HepG2 (cell line): Measurements from ENCODE around the gene FUCA2. TPM values are rescaled to one million over a fixed set of nuclear protein-coding genes. Genes with fewer than 3 reads are reported as not detected.

Experiments
- CCDC6 ChIP-seq: sonication (generic); formaldehyde crosslinking; IDR thresholded peaks from 2 replicates; pipeline ENCODE4 v1.8.1; 2022; ENCODE audit warnings: mild to moderate bottlenecking, missing genetic modification reagents, moderate library complexity
- EHMT2 ChIP-seq: fragments of 200-600 bp; sonication (generic); IDR thresholded peaks from 2 replicates; pipeline ENCODE4 v1.7.0; 2017; ENCODE audit warnings: antibody characterized with exemption, low read depth, low read length, borderline replicate concordance
- ELF4 ChIP-seq: sonication (generic); formaldehyde crosslinking; IDR thresholded peaks from 2 replicates; pipeline ENCODE4 v1.5.0; 2020; ENCODE audit warnings: missing genetic modification reagents, mild to moderate bottlenecking, moderate library complexity, borderline replicate concordance
- HMG20B ChIP-seq: conservative IDR thresholded peaks from 2 replicates; pipeline ENCODE4 v1.6.1; 2016; ENCODE audit warnings: missing genetic modification reagents, missing compliant biosample characterization
- HNF1B ChIP-seq: sonication (generic); formaldehyde crosslinking; IDR thresholded peaks from 2 replicates; pipeline ENCODE4 v1.5.1; 2020; ENCODE audit warnings: mild to moderate bottlenecking, moderate library complexity, missing genetic modification reagents
- KDM3A ChIP-seq: IDR thresholded peaks from 2 replicates; pipeline ENCODE4 v1.6.1; 2018; ENCODE audit warnings: low read depth, missing compliant biosample characterization
- MLLT10 ChIP-seq: sonication (generic); formaldehyde crosslinking; IDR thresholded peaks from 2 replicates; pipeline ENCODE4 v1.4.0; 2020; ENCODE audit warnings: missing genetic modification reagents
- NBN ChIP-seq: fragments of 450-650 bp; conservative IDR thresholded peaks from 2 replicates; pipeline ENCODE4 v1.6.1; 2017
- NRL ChIP-seq: sonication (generic); formaldehyde crosslinking; IDR thresholded peaks from 2 replicates; pipeline ENCODE4 v1.5.0; 2020; ENCODE audit warnings: missing genetic modification reagents, mild to moderate bottlenecking, moderate library complexity, borderline replicate concordance
- RCOR2 ChIP-seq: IDR thresholded peaks from 2 replicates; pipeline ENCODE4 v1.6.1; 2016; ENCODE audit warnings: missing biosample characterization, missing genetic modification reagents
- RNF219 ChIP-seq: sonication (generic); formaldehyde crosslinking; IDR thresholded peaks from 2 replicates; pipeline ENCODE4 v1.5.0; 2020; ENCODE audit warnings: mild to moderate bottlenecking, missing genetic modification reagents
- SNAPC5 ChIP-seq: sonication (generic); formaldehyde crosslinking; IDR thresholded peaks from 2 replicates; pipeline ENCODE4 v1.8.1; 2023; ENCODE audit warnings: mild to moderate bottlenecking, missing genetic modification reagents, borderline replicate concordance
- SP4 ChIP-seq: sonication (generic); formaldehyde crosslinking; IDR thresholded peaks from 2 replicates; pipeline ENCODE4 v1.8.1; 2023; ENCODE audit warnings: mild to moderate bottlenecking, missing genetic modification reagents
- SRF ChIP-seq: IDR thresholded peaks from 2 replicates; pipeline ENCODE4 v1.6.1; 2011; ENCODE audit warnings: mild to moderate bottlenecking, low read depth, low read length, moderate library complexity
- THRA ChIP-seq: sonication (generic); formaldehyde crosslinking; IDR thresholded peaks from 2 replicates; pipeline ENCODE4 v1.4.0; 2020; ENCODE audit warnings: missing genetic modification reagents, borderline replicate concordance
- XBP1 ChIP-seq: sonication (generic); formaldehyde crosslinking; IDR thresholded peaks from 2 replicates; pipeline ENCODE4 v1.5.0; 2020; ENCODE audit warnings: missing genetic modification reagents
- ZNF124 ChIP-seq: sonication (generic); formaldehyde crosslinking; IDR thresholded peaks from 2 replicates; pipeline ENCODE4 v1.4.0; 2020; ENCODE audit warnings: missing genetic modification reagents
- ZNF143 ChIP-seq: sonication (generic); formaldehyde crosslinking; IDR thresholded peaks from 2 replicates; pipeline ENCODE4 v1.4.0; 2020; ENCODE audit warnings: missing genetic modification reagents
- ZNF280B ChIP-seq: sonication (generic); formaldehyde crosslinking; IDR thresholded peaks from 2 replicates; pipeline ENCODE4 v1.5.0; 2020; ENCODE audit warnings: missing genetic modification reagents, mild to moderate bottlenecking, borderline replicate concordance
- ZNF30 ChIP-seq: sonication (generic); formaldehyde crosslinking; IDR thresholded peaks from 2 replicates; pipeline ENCODE4 v1.5.0; 2020; ENCODE audit warnings: mild to moderate bottlenecking, missing genetic modification reagents
- ZNF329 ChIP-seq: sonication (generic); formaldehyde crosslinking; IDR thresholded peaks from 2 replicates; pipeline ENCODE4 v1.9.0; 2021; ENCODE audit warnings: low read depth, mild to moderate bottlenecking, missing genetic modification reagents
- ZNF343 ChIP-seq: sonication (generic); formaldehyde crosslinking; IDR thresholded peaks from 2 replicates; pipeline ENCODE4 v1.4.0; 2020; ENCODE audit warnings: mild to moderate bottlenecking, missing genetic modification reagents
- ZNF766 ChIP-seq: sonication (generic); formaldehyde crosslinking; IDR thresholded peaks from 2 replicates; pipeline ENCODE4 v1.5.0; 2020; ENCODE audit warnings: missing genetic modification reagents, borderline replicate concordance
- ZNF768 ChIP-seq: sonication (generic); formaldehyde crosslinking; IDR thresholded peaks from 2 replicates; pipeline ENCODE4 v1.4.0; 2020; ENCODE audit warnings: missing genetic modification reagents
- polyA plus RNA-seq, 8 experiments: library from polyadenylated mRNA; depleted of rRNA in 3 of 8; stranded (reverse) in 7 of 8; unstranded in 1 of 8; fragments of >200 nt; fragmentation: Illumina TruSeq in 4 of 8; extraction: Trizol in 4 of 8; gene quantifications; 2 replicates each; pipeline versions ENCODE4 v1.2.1 to v1.2.3, GENCODE V29; 2011 to 2016; ENCODE audit warnings: low read depth in 4 of 8, missing spikeins in 1 of 8, mixed read lengths in 1 of 8; ENCODE audit not compliant: insufficient read depth in 1 of 8
- total RNA-seq, 5 experiments: library from RNA; depleted of rRNA; stranded (reverse); fragments of >200 nt; fragmentation: Illumina TruSeq; extraction: Trizol; gene quantifications; 2 replicates each; pipeline ENCODE4 v1.2.3, GENCODE V29; 2016; ENCODE audit warnings: low read depth in 1 of 5

Gene FUCA2
- total and polyA plus RNA-seq, 2 of the 13 experiments (the other 11 are each of a cell fraction or from before 2014, with no cell fraction given) = 87.4 to 144 TPM

GRCh38 chr6:143536866-143537691 is 25.6 kb upstream of the FUCA2 start (continued):
- no peak for TF ChIP-seq HNF1B (CRISPR knock-in tag)
- TF ChIP-seq ZNF768 (CRISPR knock-in tag) = peak; percentile 65; the same call in 1 of the 2 replicates
- TF ChIP-seq NRL = 0 out of 2 replicates have a peak, but pooled peaks have one; percentile 36
- TF ChIP-seq EHMT2 = no peak
- no peak for TF ChIP-seq RCOR2 (CRISPR knock-in tag)
- no peak for TF ChIP-seq CCDC6
- no peak for TF ChIP-seq NBN
- peak; percentile 12; the same call in 1 of the 2 replicates for TF ChIP-seq HMG20B (CRISPR knock-in tag)
- TF ChIP-seq SRF = no peak
- no peak for TF ChIP-seq MLLT10 (CRISPR knock-in tag)
- TF ChIP-seq RNF219 (CRISPR knock-in tag) = no peak
- TF ChIP-seq ZNF143 (CRISPR knock-in tag) = no peak
- TF ChIP-seq SNAPC5 = no peak
- no peak for TF ChIP-seq ZNF766 (CRISPR knock-in tag)
- TF ChIP-seq ZNF329 = no peak
- no peak for TF ChIP-seq ZNF343 (CRISPR knock-in tag)
- TF ChIP-seq KDM3A = 0 out of 2 replicates have a peak, but pooled peaks have one; percentile 45
- no peak for TF ChIP-seq ZNF30 (CRISPR knock-in tag)
- 0 out of 2 replicates have a peak, but pooled peaks have one; percentile 17 for TF ChIP-seq THRA (CRISPR knock-in tag)
- TF ChIP-seq ELF4 (CRISPR knock-in tag) = no peak
- TF ChIP-seq ZNF124 = no peak; the same call in 1 of the 2 replicates
- TF ChIP-seq XBP1 = no peak
- TF ChIP-seq ZNF280B = no peak
- TF ChIP-seq SP4 (CRISPR knock-in tag) = no peak
